SK-N-SH treated with all-trans-retinoic acid at 6 μM for 48 hours (cell line): Measurements from ENCODE around the gene MMP20.

Experiments
- ARNTL ChIP-seq: fragments of 450-650 bp; formaldehyde crosslinking; IDR thresholded peaks from 2 replicates; pipeline ENCODE4 v1.5.0; 2020; ENCODE audit warnings: low read depth, mild to moderate bottlenecking, moderate library complexity, borderline replicate concordance
- CREB5 ChIP-seq: fragments of 250-450 bp; sonication (Bioruptor Pico); IDR thresholded peaks from 2 replicates; pipeline ENCODE4 v1.5.1; 2020; ENCODE audit warnings: low read depth, mild to moderate bottlenecking, moderate library complexity
- CSDC2 ChIP-seq: fragments of 250-450 bp; sonication (Bioruptor Pico); IDR thresholded peaks from 2 replicates; pipeline ENCODE4 v1.5.0; 2020; ENCODE audit warnings: mild to moderate bottlenecking, moderate library complexity
- CSRNP3 ChIP-seq: fragments of 250-450 bp; sonication (Bioruptor Pico); IDR thresholded peaks from 2 replicates; pipeline ENCODE4 v1.5.1; 2021; ENCODE audit warnings: mild to moderate bottlenecking, moderate library complexity
- ESRRG ChIP-seq: fragments of 250-450 bp; sonication (Bioruptor Pico); IDR thresholded peaks from 2 replicates; pipeline ENCODE4 v1.6.1; 2021; ENCODE audit warnings: mild to moderate bottlenecking
- GLIS3 ChIP-seq: fragments of 250-450 bp; sonication (Bioruptor Pico); IDR thresholded peaks from 2 replicates; pipeline ENCODE4 v1.5.0; 2020; ENCODE audit warnings: mild to moderate bottlenecking, moderate library complexity
- ISL1 ChIP-seq: fragments of 250-450 bp; sonication (Bioruptor Pico); IDR thresholded peaks from 2 replicates; pipeline ENCODE4 v2.1.2; 2022; ENCODE audit warnings: mild to moderate bottlenecking, moderate library complexity
- PATZ1 ChIP-seq: fragments of 250-450 bp; sonication (Bioruptor Pico); IDR thresholded peaks from 2 replicates; pipeline ENCODE4 v1.8.0; 2020; ENCODE audit warnings: mild to moderate bottlenecking, moderate library complexity, borderline replicate concordance
- POU6F1 ChIP-seq: fragments of 250-450 bp; sonication (Bioruptor Pico); IDR thresholded peaks from 2 replicates; pipeline ENCODE4 v1.8.0; 2021; ENCODE audit warnings: low read depth, mild to moderate bottlenecking, moderate library complexity, borderline replicate concordance
- PPARA ChIP-seq: fragments of 250-450 bp; sonication (Bioruptor Pico); IDR thresholded peaks from 2 replicates; pipeline ENCODE4 v1.5.0; 2020; ENCODE audit warnings: mild to moderate bottlenecking, borderline replicate concordance
- SNAI2 ChIP-seq: fragments of 250-450 bp; sonication (Bioruptor Pico); IDR thresholded peaks from 2 replicates; pipeline ENCODE4 v1.5.0; 2020; ENCODE audit warnings: mild to moderate bottlenecking, moderate library complexity
- TSHZ2 ChIP-seq: fragments of 250-450 bp; sonication (Bioruptor Pico); IDR thresholded peaks from 2 replicates; pipeline ENCODE4 v1.5.0; 2020; ENCODE audit warnings: mild to moderate bottlenecking, moderate library complexity
- ZFP3 ChIP-seq: fragments of 250-450 bp; sonication (Bioruptor Pico); IDR thresholded peaks from 2 replicates; pipeline ENCODE4 v1.5.0; 2020; ENCODE audit warnings: mild to moderate bottlenecking, moderate library complexity
- ZFP30 ChIP-seq: fragments of 450-650 bp; formaldehyde crosslinking; IDR thresholded peaks from 2 replicates; pipeline ENCODE4 v1.5.0; 2022; ENCODE audit warnings: mild to moderate bottlenecking, moderate library complexity

- no peak for TF ChIP-seq ZFP3
- no peak for TF ChIP-seq ARNTL (CRISPR knock-in tag)
- TF ChIP-seq ISL1 (CRISPR knock-in tag), result no peak
- no peak for TF ChIP-seq GLIS3 (CRISPR knock-in tag)
- no peak for TF ChIP-seq PPARA (CRISPR knock-in tag)
- no peak for TF ChIP-seq PATZ1 (CRISPR knock-in tag)
- TF ChIP-seq CSRNP3 (CRISPR knock-in tag), result no peak
- no peak for TF ChIP-seq TSHZ2
- TF ChIP-seq CREB5 (CRISPR knock-in tag), result no peak
- TF ChIP-seq CSDC2, result no peak
- no peak for TF ChIP-seq ESRRG
- TF ChIP-seq ZFP30, result no peak
- no peak for TF ChIP-seq POU6F1 (CRISPR knock-in tag)
- TF ChIP-seq SNAI2 (CRISPR knock-in tag), result no peak
Measured at GRCh38 chr11:102613450-102613849, 11.7 kb downstream of the MMP20 start.
